COLO829 (cell line): Measurements from ENCODE around the gene LPGAT1.
A peak's percentile ranks its signal among the peaks of the same experiment; 100 is the strongest.
"Not testable (repeated sequence)": the region's sequence is repeated elsewhere in the genome, so short reads cannot be mapped to it uniquely, and the experiment has no call there.

Experiments
- DNase-seq: peaks from one replicate; pipeline ENCODE4 v3.0.0; 2012; ENCODE audit warnings: low spot score

Gene LPGAT1

GRCh38 chr1:211735208-211736170 lies 95.1 kb downstream of the LPGAT1 start:
- peak; percentile 99 for DNase-seq

GRCh38 chr1:211734791-211735190 lies 95.8 kb downstream of the LPGAT1 start:
- DNase-seq: no peak

- DNase-seq: no peak
Observed at GRCh38 chr1:211734359-211734758, 96.2 kb downstream of the LPGAT1 start.

GRCh38 chr1:211732293-211732980 lies 98.1 kb downstream of the LPGAT1 start:
- DNase-seq: no peak

- no peak for DNase-seq
Observed at GRCh38 chr1:211731456-211732292, 98.9 kb downstream of the LPGAT1 start.

GRCh38 chr1:211730347-211730746 lies 100.2 kb downstream of the LPGAT1 start:
- DNase-seq: no peak

GRCh38 chr1:211729238-211729637 lies 101.3 kb downstream of the LPGAT1 start:
- DNase-seq: no peak

- DNase-seq: no peak
Observed at GRCh38 chr1:211726467-211726995, 104.0 kb downstream of the LPGAT1 start.

- DNase-seq: no peak
Observed at GRCh38 chr1:211724687-211725196, 105.8 kb downstream of the LPGAT1 start.

GRCh38 chr1:211723273-211723672 lies 107.3 kb downstream of the LPGAT1 start:
- DNase-seq: no peak

GRCh38 chr1:211722277-211723175 lies 108.0 kb downstream of the LPGAT1 start:
- no peak for DNase-seq

DNA sequence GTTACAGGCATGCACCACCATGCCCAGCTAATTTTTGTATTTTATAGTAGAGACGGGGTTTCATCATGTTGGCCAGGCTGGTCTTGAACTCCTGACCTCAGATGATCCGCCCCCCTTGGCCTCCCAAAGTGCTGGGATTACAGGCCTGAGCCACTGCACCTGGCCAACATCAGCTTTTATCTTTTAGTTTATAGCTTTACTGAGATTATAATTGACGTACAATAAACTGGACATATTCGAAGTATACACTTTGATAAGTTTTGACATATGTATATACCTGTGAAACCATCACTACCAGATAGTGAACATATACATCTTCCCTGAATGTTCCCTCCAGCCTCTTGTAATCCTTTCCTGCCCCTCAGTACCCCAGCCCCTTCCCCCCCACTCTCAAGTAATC lies 114.0 kb downstream of the LPGAT1 start:
- not testable (repeated sequence) for DNase-seq

GRCh38 chr1:211715971-211716370 lies 114.6 kb downstream of the LPGAT1 start:
- no peak for DNase-seq

DNA sequence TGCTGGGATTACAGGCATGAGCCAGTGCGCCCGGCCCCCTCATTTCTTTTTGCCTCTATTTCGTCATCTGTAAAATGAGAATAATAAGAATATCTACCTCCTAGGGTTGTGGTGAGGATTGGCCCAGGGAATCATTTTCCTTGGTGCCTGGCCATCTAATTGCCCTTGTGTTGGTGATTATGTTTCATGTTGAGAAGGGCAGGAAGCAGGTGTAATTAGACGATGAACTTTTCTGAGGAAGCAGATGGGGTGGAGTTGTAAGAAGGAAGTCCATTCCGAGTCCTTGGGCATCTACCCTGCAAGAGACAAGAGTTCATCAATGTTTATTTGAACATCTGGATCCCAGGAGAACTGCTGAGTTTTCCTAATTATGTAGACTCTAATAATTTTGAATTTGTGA lies 116.4 kb downstream of the LPGAT1 start:
- DNase-seq: no peak

DNA sequence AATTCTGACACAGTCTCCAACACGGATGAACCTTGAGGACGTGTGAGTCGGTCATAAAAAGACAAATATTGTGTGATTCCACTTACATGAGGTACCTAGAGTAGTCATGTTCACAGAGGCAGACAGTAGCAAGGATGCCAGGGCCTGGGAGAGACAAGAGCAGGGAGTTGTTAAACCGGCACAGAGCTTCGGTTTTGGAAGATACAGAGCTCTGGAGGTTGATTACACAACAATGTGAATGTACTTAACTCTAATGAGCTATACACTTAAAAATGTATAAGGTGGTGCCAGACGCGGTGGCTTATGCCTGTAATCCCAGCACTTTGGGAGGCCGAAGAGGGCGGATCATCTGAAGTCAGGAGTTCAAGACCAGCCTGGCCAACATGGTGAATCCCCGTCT lies 117.3 kb downstream of the LPGAT1 start:
- DNase-seq: no peak

GRCh38 chr1:211711315-211711705 lies 119.3 kb downstream of the LPGAT1 start:
- DNase-seq: no peak

DNA sequence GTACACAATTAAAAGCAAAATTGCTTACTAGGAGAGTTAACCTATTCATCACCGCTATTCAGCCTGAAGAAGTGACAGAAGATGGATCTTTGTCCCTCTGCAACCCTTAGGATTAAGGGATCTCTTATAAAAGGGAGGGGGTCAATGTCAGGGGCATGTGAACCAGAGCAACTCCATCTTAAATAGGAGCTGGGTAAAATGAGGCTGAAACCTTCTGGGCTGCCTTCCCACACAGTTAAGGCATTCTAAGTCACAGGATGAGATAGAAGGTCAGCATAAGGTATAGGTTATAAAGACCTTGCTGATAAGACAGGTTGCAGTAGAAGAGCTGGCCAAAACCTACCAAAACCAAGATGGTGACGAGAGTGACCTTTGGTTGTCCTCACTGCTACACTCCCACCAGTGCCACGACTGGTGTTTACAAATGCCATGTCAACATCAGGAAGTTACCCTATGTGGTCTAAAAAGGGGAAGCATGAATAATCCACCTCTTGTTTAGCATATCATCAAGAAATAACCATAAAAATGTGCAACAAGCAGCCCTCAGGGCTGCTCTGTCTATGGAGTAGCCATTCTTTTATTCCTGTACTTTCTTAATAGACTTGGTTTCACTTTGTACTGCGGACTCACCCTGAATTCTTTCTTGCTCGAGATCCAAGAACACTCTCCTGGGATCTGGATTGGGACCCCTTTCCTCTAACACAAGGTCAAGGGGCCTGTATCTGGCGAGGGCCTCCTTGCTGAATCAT lies 119.8 kb downstream of the LPGAT1 start:
- no peak for DNase-seq

GRCh38 chr1:211708926-211709325 lies 121.6 kb downstream of the LPGAT1 start:
- DNase-seq: no peak

GRCh38 chr1:211708006-211708405 lies 122.6 kb downstream of the LPGAT1 start:
- no peak for DNase-seq

- DNase-seq: no peak
Observed at GRCh38 chr1:211705467-211706091, 125.0 kb downstream of the LPGAT1 start.
